ENCODE measurements around the gene LRG1.

Gene LRG1

DNA sequence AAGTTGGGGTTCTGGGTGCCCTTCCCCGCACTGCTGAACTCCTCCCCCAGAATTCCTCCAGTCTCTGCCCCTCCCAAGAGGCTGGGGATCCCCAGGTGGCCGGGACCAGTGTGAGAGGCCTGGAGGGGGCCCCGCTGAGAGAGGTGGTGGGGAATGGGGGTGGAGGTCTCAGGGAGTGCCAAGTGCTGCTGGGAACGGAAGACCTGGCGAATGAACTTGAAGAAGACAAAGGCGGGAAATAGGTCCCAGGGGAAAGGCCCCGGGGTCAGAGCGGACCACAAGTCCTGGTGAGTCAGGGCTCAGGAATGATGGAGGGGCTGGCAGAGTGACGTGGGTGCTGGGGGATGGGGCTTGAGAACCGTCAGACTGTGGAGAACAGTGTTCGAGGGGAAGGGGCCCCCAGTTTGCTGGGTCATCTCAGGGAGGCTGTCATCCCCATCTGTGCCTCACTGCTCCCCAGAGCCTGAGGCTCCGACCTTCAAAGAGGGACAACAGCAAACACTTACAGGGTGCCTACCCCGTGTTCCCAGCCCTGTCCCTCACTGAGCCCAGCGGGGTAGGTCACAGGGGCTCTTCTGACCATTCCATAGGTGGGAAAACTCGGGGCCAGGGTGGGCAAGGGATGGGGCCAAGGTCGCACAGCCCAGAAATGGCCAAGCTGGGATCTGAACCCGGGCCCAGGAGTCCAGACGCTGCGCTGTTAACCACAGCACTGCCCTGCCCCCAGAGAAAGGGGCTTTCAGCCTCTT lies 35.6 kb upstream of the LRG1 start:
- no peak for DNase-seq (ENCODE audit: extremely low spot score)
- POLR2A ChIA-PET = no interaction called here
- TF ChIP-seq, protein P1, sequence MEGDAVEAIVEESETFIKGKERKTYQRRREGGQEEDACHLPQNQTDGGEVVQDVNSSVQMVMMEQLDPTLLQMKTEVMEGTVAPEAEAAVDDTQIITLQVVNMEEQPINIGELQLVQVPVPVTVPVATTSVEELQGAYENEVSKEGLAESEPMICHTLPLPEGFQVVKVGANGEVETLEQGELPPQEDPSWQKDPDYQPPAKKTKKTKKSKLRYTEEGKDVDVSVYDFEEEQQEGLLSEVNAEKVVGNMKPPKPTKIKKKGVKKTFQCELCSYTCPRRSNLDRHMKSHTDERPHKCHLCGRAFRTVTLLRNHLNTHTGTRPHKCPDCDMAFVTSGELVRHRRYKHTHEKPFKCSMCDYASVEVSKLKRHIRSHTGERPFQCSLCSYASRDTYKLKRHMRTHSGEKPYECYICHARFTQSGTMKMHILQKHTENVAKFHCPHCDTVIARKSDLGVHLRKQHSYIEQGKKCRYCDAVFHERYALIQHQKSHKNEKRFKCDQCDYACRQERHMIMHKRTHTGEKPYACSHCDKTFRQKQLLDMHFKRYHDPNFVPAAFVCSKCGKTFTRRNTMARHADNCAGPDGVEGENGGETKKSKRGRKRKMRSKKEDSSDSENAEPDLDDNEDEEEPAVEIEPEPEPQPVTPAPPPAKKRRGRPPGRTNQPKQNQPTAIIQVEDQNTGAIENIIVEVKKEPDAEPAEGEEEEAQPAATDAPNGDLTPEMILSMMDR (IDR thresholded peaks at IDR 0.05; ENCODE audit: control extremely low read depth, extremely low read depth, low read depth, missing control alignments) = no peak
- CTCF ChIA-PET = interaction anchor here (0.7 to 5.0 kb wide), 12 partner anchors 9 to 215 kb away, joined by 3 to 46 read pairs (median 8); partner anchors contain the start of gene FEM1A

DNA sequence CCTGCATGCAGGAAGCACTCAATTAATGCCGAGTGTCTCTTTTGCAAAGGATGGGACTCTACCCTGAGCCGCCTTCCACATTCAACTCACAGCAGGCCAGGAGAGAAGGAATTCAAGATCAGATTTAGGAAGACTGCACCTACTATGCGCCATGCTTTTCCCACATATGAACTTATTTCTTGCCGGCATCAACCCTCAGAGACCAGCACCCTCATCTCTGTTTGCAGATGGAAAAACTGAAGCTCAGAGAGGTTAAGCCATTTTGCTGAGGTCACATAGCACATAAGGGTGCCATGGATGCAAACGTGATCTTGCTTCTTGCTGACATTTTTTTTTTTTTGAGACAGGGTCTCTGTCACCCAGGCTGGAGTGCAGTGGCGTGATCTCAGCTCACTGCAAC lies 33.8 kb upstream of the LRG1 start:
- ChIA-PET POLR2A (no interaction called here), CTCF (interaction anchor here (10.3 kb wide), 1 partner anchor 63 kb away, joined by 102 read pairs; no protein-coding TSS in a partner anchor)
- TF ChIP-seq, protein P1 (IDR thresholded peaks at IDR 0.05; ENCODE audit: control extremely low read depth, extremely low read depth, low read depth, missing control alignments) = no peak
- no peak for DNase-seq (ENCODE audit: extremely low spot score)

DNA sequence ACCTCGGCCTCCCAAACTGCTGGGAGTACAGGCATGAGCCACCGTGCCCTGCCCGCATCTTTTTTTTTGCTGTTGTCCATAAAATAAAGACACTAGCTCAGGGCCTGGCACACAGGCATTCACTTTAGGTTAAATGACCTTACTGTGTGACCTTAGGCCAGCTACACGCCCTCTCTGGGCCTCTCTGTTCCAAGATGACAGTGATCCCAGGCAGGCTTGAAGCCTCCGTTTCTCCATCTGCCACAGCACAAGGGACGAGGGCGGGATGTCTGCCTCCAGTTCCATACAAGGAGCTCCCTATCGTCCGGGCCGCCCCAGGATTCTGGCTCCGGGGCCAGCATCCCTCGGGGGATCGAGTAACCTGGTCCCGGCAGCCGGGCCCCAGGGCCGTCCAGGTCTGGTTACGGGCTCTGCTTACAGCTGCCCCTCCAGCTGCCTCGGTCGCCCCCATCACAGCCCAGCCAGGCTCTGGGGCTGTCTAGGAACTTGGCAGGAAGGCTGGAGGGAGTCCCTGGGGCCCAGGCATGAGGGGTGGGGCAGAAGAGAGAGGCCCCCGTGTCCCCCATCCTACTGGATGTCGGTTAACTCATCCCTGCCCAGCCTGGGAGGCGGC lies 31.6 kb upstream of the LRG1 start:
- CTCF ChIA-PET = interaction anchor here (1.0 to 10.3 kb wide), 9 partner anchors 11 to 220 kb away, joined by 3 to 102 read pairs (median 5); no protein-coding TSS in a partner anchor
- TF ChIP-seq, protein P1 (IDR thresholded peaks at IDR 0.05; ENCODE audit: control extremely low read depth, extremely low read depth, low read depth, missing control alignments) = no peak
- POLR2A ChIA-PET = no interaction called here
- DNase-seq (ENCODE audit: extremely low spot score) = no peak

DNA sequence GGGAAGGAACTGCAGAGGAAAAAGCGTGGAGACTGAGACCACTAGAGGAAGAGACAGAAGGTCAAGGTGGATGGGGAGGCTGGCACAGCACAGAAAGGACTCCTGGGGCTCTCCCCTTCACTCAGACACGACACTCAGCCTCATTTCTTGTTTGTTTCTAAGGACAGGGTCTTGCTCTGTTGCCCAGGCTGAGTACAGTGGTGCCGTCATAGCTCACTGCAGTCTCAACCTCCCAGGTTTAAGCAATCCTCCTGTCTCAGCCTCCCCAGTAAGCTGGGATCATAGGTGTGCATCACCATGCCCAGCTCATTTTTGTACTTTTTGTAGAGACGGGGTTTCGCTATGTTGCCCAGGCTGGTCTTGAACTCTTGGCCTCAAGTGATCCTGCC lies 31.1 kb upstream of the LRG1 start:
- TF ChIP-seq, protein P1 (IDR thresholded peaks at IDR 0.05; ENCODE audit: control extremely low read depth, extremely low read depth, low read depth, missing control alignments) = no peak
- ChIA-PET POLR2A (no interaction called here), CTCF (interaction anchor here (0.9 to 10.3 kb wide), 12 partner anchors 9 to 220 kb away, joined by 3 to 102 read pairs (median 5); no protein-coding TSS in a partner anchor)

DNA sequence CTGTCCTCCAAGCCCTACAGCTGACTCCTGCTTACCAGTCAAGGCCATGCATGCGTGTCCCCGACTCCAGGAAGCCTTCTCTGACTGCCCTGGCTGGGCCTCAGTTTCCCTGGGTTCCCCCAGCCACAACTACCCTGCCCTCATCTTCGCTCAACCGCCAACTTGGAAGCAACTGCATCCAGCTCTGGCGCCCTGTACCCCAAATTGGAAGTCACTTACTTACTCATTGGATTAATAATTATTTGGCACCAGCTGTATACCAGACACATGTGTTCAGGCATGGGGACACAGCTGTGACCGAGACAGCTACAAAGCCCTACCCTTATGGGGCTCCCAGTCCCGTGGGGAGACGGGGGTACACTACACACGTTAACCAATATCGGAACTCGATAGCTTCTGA lies 30.6 kb upstream of the LRG1 start:
- TF ChIP-seq, protein P1 (IDR thresholded peaks at IDR 0.05; ENCODE audit: control extremely low read depth, extremely low read depth, low read depth, missing control alignments) = no peak
- POLR2A ChIA-PET = no interaction called here
- CTCF ChIA-PET = interaction anchor here (0.9 to 10.3 kb wide), 12 partner anchors 10 to 80 kb away, joined by 3 to 102 read pairs (median 5); no protein-coding TSS in a partner anchor
- DNase-seq (ENCODE audit: extremely low spot score) = no peak

More for the DNA sequence above, 31.1 kb upstream of the LRG1 start:
- no peak for DNase-seq (ENCODE audit: extremely low spot score)

DNA sequence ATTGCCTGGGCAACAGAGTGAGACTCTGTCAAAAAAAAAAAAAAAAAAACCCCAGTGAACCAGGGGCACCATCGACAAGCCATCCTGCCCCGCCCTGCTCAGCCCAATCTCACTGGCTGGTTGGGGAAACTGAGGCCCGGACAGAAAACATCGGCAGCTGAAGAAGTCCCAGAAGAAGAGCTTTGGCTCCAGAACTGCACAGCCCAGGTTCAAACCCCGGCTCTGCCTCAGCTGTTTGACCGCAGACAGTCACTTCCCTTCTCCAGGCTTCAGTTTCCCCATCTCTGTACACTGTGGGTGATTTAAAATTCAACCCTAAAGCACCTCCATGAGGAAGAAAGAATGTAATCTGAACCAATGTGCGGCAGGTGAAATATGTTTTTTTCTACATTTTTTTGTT lies 29.1 kb upstream of the LRG1 start:
- ChIA-PET CTCF (interaction anchor here (0.6 to 10.3 kb wide), 14 partner anchors 9 to 222 kb away, joined by 3 to 102 read pairs (median 4); partner anchors contain the start of genes FEM1A and SEMA6B), POLR2A (no interaction called here)
- TF ChIP-seq, protein P1 (IDR thresholded peaks at IDR 0.05; ENCODE audit: control extremely low read depth, extremely low read depth, low read depth, missing control alignments) = no peak
- no peak for DNase-seq (ENCODE audit: extremely low spot score)
